ENCODE results near the gene RAB5B.

GRCh38 chr12:55933169-55933798 lies 40.6 kb upstream of the RAB5B start:
- TF ChIP-seq POLR2A (IDR thresholded peaks at IDR 0.05; ENCODE audit: low read length) = no peak
- TF ChIP-seq GATA1 (IDR thresholded peaks at IDR 0.05; ENCODE audit: low read depth, low read length) = no peak

Measured in erythroblast (primary cell).